HCT116 (cell line): ENCODE data around the gene PDLIM7. TPM values are rescaled to one million over a fixed set of nuclear protein-coding genes. Genes with fewer than 3 reads are reported as not detected.

Experiments used
- ATAC-seq: fragments of 200-7000 bp; cut with Tn5 transposase; 2 replicates; pipeline ENCODE4 v1.9.1; 2020; ENCODE audit warnings: mild to moderate bottlenecking, moderate library complexity
- BruUV-seq: library from RNA; stranded (reverse); fragments of 400-500 nt; replicated peaks from 2 replicates; lab custom pipeline; 2021; lab: Mats Ljungman, UMichigan
- CTCF ChIA-PET: fragments of 300-600 bp; sonication (Branson Sonifier 250); formaldehyde crosslinking; loops from one replicate; lab custom pipeline; 2021; ENCODE audit warnings: antibody characterized with exemption; lab: Charles Lee
- POLR2A ChIA-PET: fragments of 300-600, 350-600 bp; sonication (Branson Sonifier 250); formaldehyde crosslinking; loops from one replicate; lab custom pipeline; 2021; ENCODE audit warnings: antibody characterized with exemption; lab: Charles Lee
- RAD21 ChIA-PET, 2 experiments: fragments of 300-600 bp; sonication (Branson Sonifier 250); formaldehyde crosslinking; loops; one replicate each; lab custom pipeline; 2023; ENCODE audit warnings: low total read pairs in 2 of 2; ENCODE audit not compliant: uncharacterized antibody in 2 of 2, unreplicated experiment in 2 of 2, low non-redundant PET in 1 of 2; lab: Charles Lee
- DNase-seq: peaks from one replicate; pipeline ENCODE4 v3.0.0-alpha.2; 2010; ENCODE audit warnings: low read depth, low spot score
- H2AFZ ChIP-seq: fragments of 200-600 bp; shearing (Covaris generic), sonication (generic); 2 replicates; pipeline ENCODE4 v1.6.1; 2017; ENCODE audit warnings: low read depth, mixed run types, mixed read lengths, antibody characterized with exemption, low read length; ENCODE audit not compliant: poor library complexity, severe bottlenecking
- H3K27ac ChIP-seq: 2 replicates; pipeline ENCODE4 v1.5.1; 2012; ENCODE audit warnings: low read depth, low read length
- H3K27me3 ChIP-seq: fragments of 200-600 bp; sonication (generic); 2 replicates; pipeline ENCODE4 v1.6.1; 2016; ENCODE audit warnings: mixed run types, low read length, mixed read lengths; ENCODE audit not compliant: insufficient read depth
- H3K36me3 ChIP-seq, 2 experiments: fragments of 200-500 bp in 1 of 2; fragments of 200-600 bp in 1 of 2; sonication (Bioruptor generic) in 1 of 2; sonication (generic) in 1 of 2; 2 replicates each; pipeline versions ENCODE4 v1.5.1 to v1.6.1; 2014 to 2016; ENCODE audit warnings: low read length in 2 of 2, inconsistent platforms in 1 of 2, mixed read lengths in 1 of 2, mixed run types in 1 of 2; ENCODE audit not compliant: insufficient read depth in 2 of 2, control insufficient read depth in 1 of 2
- H3K4me1 ChIP-seq, 2 experiments: fragments of 200-600 bp in 1 of 2; sonication (generic) in 1 of 2; 2 replicates each; pipeline versions ENCODE4 v1.5.1 to v1.6.1; 2012 to 2017; ENCODE audit warnings: low read length in 2 of 2, inconsistent platforms in 1 of 2, mild to moderate bottlenecking in 1 of 2, mixed read lengths in 1 of 2, mixed run types in 1 of 2, moderate library complexity in 1 of 2; ENCODE audit not compliant: insufficient read depth in 2 of 2, control insufficient read depth in 1 of 2
- H3K4me2 ChIP-seq: fragments of 200-600 bp; sonication (generic); 2 replicates; pipeline ENCODE4 v1.6.1; 2017; ENCODE audit warnings: mixed run types, low read length, mixed read lengths
- H3K4me3 ChIP-seq, 2 experiments: fragments of 200-600 bp in 1 of 2; sonication (generic) in 1 of 2; replicated peaks in 1 of 2; 2 replicates each; pipeline ENCODE4 v1.5.1; 2011 to 2016; ENCODE audit warnings: low read length in 2 of 2, control low read depth in 1 of 2, low read depth in 1 of 2, mild to moderate bottlenecking in 1 of 2, mixed read lengths in 1 of 2, mixed run types in 1 of 2
- H3K79me2 ChIP-seq: fragments of 200-600 bp; sonication (generic); 2 replicates; pipeline ENCODE4 v1.6.1; 2017; ENCODE audit warnings: mild to moderate bottlenecking, mixed run types, low read length, moderate library complexity, mixed read lengths; ENCODE audit not compliant: insufficient read depth
- H3K9ac ChIP-seq: fragments of 200-600 bp; sonication (generic); 2 replicates; pipeline ENCODE4 v1.6.1; 2016; ENCODE audit warnings: low read length, mixed read lengths
- H3K9me2 ChIP-seq: fragments of 200-600 bp; sonication (generic), shearing (Covaris generic); 2 replicates; pipeline ENCODE4 v1.6.1; 2017; ENCODE audit warnings: mixed run types, mild to moderate bottlenecking, moderate library complexity; ENCODE audit not compliant: insufficient read depth
- H3K9me3 ChIP-seq, 2 experiments: fragments of 200-500 bp in 1 of 2; fragments of 200-600 bp in 1 of 2; sonication (Bioruptor generic) in 1 of 2; sonication (generic) in 1 of 2; 2 replicates each; pipeline ENCODE4 v1.6.1; 2014 to 2017; ENCODE audit warnings: low read length in 2 of 2, mixed read lengths in 2 of 2, inconsistent platforms in 1 of 2, low read depth in 1 of 2, mild to moderate bottlenecking in 1 of 2, mixed run types in 1 of 2, moderate library complexity in 1 of 2; ENCODE audit not compliant: control insufficient read depth in 1 of 2, insufficient read depth in 1 of 2
- H4K20me1 ChIP-seq: fragments of 200-600 bp; sonication (generic), shearing (Covaris generic); 2 replicates; pipeline ENCODE4 v1.6.1; 2017; ENCODE audit warnings: mixed run types, mild to moderate bottlenecking, moderate library complexity; ENCODE audit not compliant: insufficient read depth
- ATF3 ChIP-seq: IDR thresholded peaks from 2 replicates; pipeline ENCODE4 v1.6.1; 2012
- CBX3 ChIP-seq: IDR thresholded peaks from 2 replicates; pipeline ENCODE4 v1.6.1; 2012; ENCODE audit warnings: low read depth
- CTCF ChIP-seq, 3 experiments: fragments of 200-600 bp in 1 of 3; sonication (generic) in 1 of 3; IDR thresholded peaks in 2 of 3; conservative IDR thresholded peaks in 1 of 3; 2 replicates each; pipeline ENCODE4 v1.5.1; 2012 to 2017; ENCODE audit warnings: low read depth in 2 of 3, low read length in 2 of 3, antibody characterized with exemption in 1 of 3, borderline replicate concordance in 1 of 3, control low read depth in 1 of 3, mild to moderate bottlenecking in 1 of 3, mixed read lengths in 1 of 3, mixed run types in 1 of 3, moderate library complexity in 1 of 3; ENCODE audit not compliant: insufficient read depth in 1 of 3
- ELF1 ChIP-seq: IDR thresholded peaks from 2 replicates; pipeline ENCODE4 v1.6.1; 2012; ENCODE audit warnings: low read depth, borderline replicate concordance
- EZH2 ChIP-seq: fragments of 200-600 bp; sonication (generic); IDR thresholded peaks from 2 replicates; pipeline ENCODE4 v1.6.1; 2017; ENCODE audit warnings: antibody characterized with exemption, mixed run types
- EZH2phosphoT487 ChIP-seq: fragments of 200-600 bp; IDR thresholded peaks from 2 replicates; pipeline ENCODE4 v1.6.1; 2018; ENCODE audit warnings: antibody characterized with exemption, borderline replicate concordance
- FOSL1 ChIP-seq: IDR thresholded peaks from 2 replicates; pipeline ENCODE4 v1.6.1; 2012; ENCODE audit warnings: low read depth
- JUND ChIP-seq: IDR thresholded peaks from 2 replicates; pipeline ENCODE4 v1.6.1; 2012
- MAX ChIP-seq: IDR thresholded peaks from 2 replicates; pipeline ENCODE4 v1.6.1; 2012
- POLR2AphosphoS5 ChIP-seq: IDR thresholded peaks from 2 replicates; pipeline ENCODE4 v1.6.1; 2011; ENCODE audit warnings: mild to moderate bottlenecking, low read depth, low read length, moderate library complexity
- SIN3A ChIP-seq: IDR thresholded peaks from 2 replicates; pipeline ENCODE4 v1.6.1; 2012; ENCODE audit warnings: low read depth
- SRF ChIP-seq: IDR thresholded peaks from 2 replicates; pipeline ENCODE4 v1.6.1; 2012; ENCODE audit warnings: low read depth
- TCF7L2 ChIP-seq: IDR thresholded peaks from 2 replicates; pipeline ENCODE4 v1.7.0; 2011; ENCODE audit warnings: borderline replicate concordance, inconsistent platforms; ENCODE audit not compliant: insufficient read depth, insufficient read length; ENCODE audit errors: extremely low read depth
- YY1 ChIP-seq: IDR thresholded peaks from 2 replicates; pipeline ENCODE4 v1.6.1; 2011; ENCODE audit warnings: low read length, low read depth, moderate library complexity, mild to moderate bottlenecking; ENCODE audit not compliant: insufficient replicate concordance; ENCODE audit errors: extremely low read depth
- intact Hi-C: fragments of 100-400 bp; cut with micrococcal nuclease; formaldehyde crosslinking; loops from 2 replicates; pipeline ENCODE4 v1.10.0; 2022
- total RNA-seq: library from RNA; stranded (reverse); gene quantifications from one replicate; pipeline ENCODE4 v1.2.1, GENCODE V29; 2021; ENCODE audit not compliant: unreplicated experiment

Gene PDLIM7
- total RNA-seq, 1 experiment from 2014 or later = 153 TPM

- ChIA-PET POLR2A (interaction anchor here (0.7 to 2.3 kb wide), 8 partner anchors 8 to 103 kb away, joined by 3 to 7 read pairs (median 5); partner anchors contain the start of genes GRK6, LMAN2, PDLIM7 and PRR7), CTCF (interaction anchor here (0.9 to 6.8 kb wide), 19 partner anchors 9 to 340 kb away, joined by 3 to 85 read pairs (median 6); partner anchors contain the start of genes GRK6, LMAN2, PDLIM7 and PFN3), RAD21 (interaction anchor here (0.6 to 0.9 kb wide), 4 partner anchors 23 to 145 kb away, joined by 3 to 7 read pairs (median 4); partner anchors contain the start of gene GRK6 (in 1 of the 2))
- no peaks in the 10 kb centered on the region for H3K9me2 ChIP-seq
- peak overlapping the region; percentile 96 for H3K4me2 ChIP-seq
- H3K27me3 ChIP-seq = no peaks in the 10 kb centered on the region
- no peak overlapping the region for H2AFZ ChIP-seq
- BruUV-seq = no TSS peak
- peaks cover 0 to 11% of the 10 kb centered on the region in 2 experiments; a peak in 1 of 4 replicates for H3K36me3 ChIP-seq
- peak overlapping the region; percentile 68 to 76 for H3K4me3 ChIP-seq
- DNase-seq = peak; percentile 62
- H4K20me1 ChIP-seq = no peaks in the 10 kb centered on the region
- H3K27ac ChIP-seq = peak overlapping the region; percentile 96
- ATAC-seq = peak; percentile 52
- TF ChIP-seq MAX (no peak), ELF1 (no peak), YY1 (peak; percentile 48), JUND (no peak), SRF (no peak), ATF3 (no peak), CTCF (IDR thresholded peaks at IDR 0.05 in 2 of 3, conservative IDR thresholded peaks at IDR 0.05 in 1 of 3; ENCODE audit: borderline replicate concordance in 1 of 3, insufficient read depth in 1 of 3, low read depth in 2 of 3, low read length in 2 of 3) (peak in 2 of 3 experiments; percentile 76 to 95; a peak in 4 of 6 replicates), EZH2phosphoT487 (no peak), CBX3 (no peak), POLR2AphosphoS5 (peak; percentile 62), FOSL1 (no peak), SIN3A (no peak), EZH2 (no peak), TCF7L2 (peak; percentile 12)
- peaks cover 18 to 60% of the 10 kb centered on the region in 2 experiments; a peak in 3 of 4 replicates for H3K4me1 ChIP-seq
- peaks cover 19% of the 10 kb centered on the region for H3K79me2 ChIP-seq
- H3K9me3 ChIP-seq = no peaks in the 10 kb centered on the region
- intact Hi-C loops = loop anchor here (1.0 kb wide), 3 partner anchors 50 to 136 kb away; no protein-coding TSS in a partner anchor
- peak overlapping the region; percentile 92 for H3K9ac ChIP-seq
Observed at GRCh38 chr5:177454397-177455035, 42.9 kb downstream of the PDLIM7 start.
